BLaER1 (cell line): ENCODE results near the gene TMEM240.
A peak's percentile ranks its signal among the peaks of the same experiment; 100 is the strongest.

Experiments used
- H3K27ac ChIP-seq: shearing (Covaris generic); formaldehyde crosslinking; 2 replicates; pipeline ENCODE4 v1.8.1; 2022
- H3K27me3 ChIP-seq: shearing (Covaris generic); formaldehyde crosslinking; 2 replicates; pipeline ENCODE4 v1.8.1; 2022
- H3K36me3 ChIP-seq: shearing (Covaris generic); formaldehyde crosslinking; 2 replicates; pipeline ENCODE4 v1.8.1; 2022
- H3K4me1 ChIP-seq: shearing (Covaris generic); formaldehyde crosslinking; 2 replicates; pipeline ENCODE4 v1.8.1; 2022
- H3K4me2 ChIP-seq: shearing (Covaris generic); formaldehyde crosslinking; 2 replicates; pipeline ENCODE4 v1.8.1; 2022
- H3K4me3 ChIP-seq: shearing (Covaris generic); formaldehyde crosslinking; 2 replicates; pipeline ENCODE4 v1.8.1; 2022
- H3K9ac ChIP-seq: shearing (Covaris generic); formaldehyde crosslinking; 2 replicates; pipeline ENCODE4 v1.8.1; 2022
- H3K9me3 ChIP-seq: shearing (Covaris generic); formaldehyde crosslinking; 2 replicates; pipeline ENCODE4 v1.8.1; 2022
- H4K20me1 ChIP-seq: shearing (Covaris generic); formaldehyde crosslinking; 2 replicates; pipeline ENCODE4 v1.8.1; 2022
- Cebpa-rat ChIP-seq: shearing (Covaris generic); IDR thresholded peaks from 2 replicates; pipeline ENCODE4 v1.8.1; 2022

Gene TMEM240

GRCh38 chr1:1548591-1548990, 8.2 kb upstream of the TMEM240 start:
- Histone ChIP-seq H3K4me1 (peaks cover 36% of the 10 kb centered on the region), H3K36me3 (peaks cover 54% of the 10 kb centered on the region), H3K27me3 (no peaks in the 10 kb centered on the region), H4K20me1 (peaks cover 89% of the 10 kb centered on the region), H3K4me2 (no peak overlapping the region), H3K27ac (no peak overlapping the region), H3K9ac (0 out of 2 replicates have a peak overlapping the region, but pooled peaks have one; percentile 7), H3K4me3 (no peak overlapping the region), H3K9me3 (no peaks in the 10 kb centered on the region)
- TF ChIP-seq Cebpa-rat: no peak

- Histone ChIP-seq H3K36me3 (peaks cover 64% of the 10 kb centered on the region), H3K9me3 (no peaks in the 10 kb centered on the region), H4K20me1 (peaks cover 90% of the 10 kb centered on the region), H3K4me3 (no peak overlapping the region), H3K27ac (no peak overlapping the region), H3K4me1 (peaks cover 36% of the 10 kb centered on the region), H3K27me3 (no peaks in the 10 kb centered on the region), H3K9ac (no peak overlapping the region), H3K4me2 (no peak overlapping the region)
- no peak for TF ChIP-seq Cebpa-rat
Measured at GRCh38 chr1:1547476-1547875, 7.1 kb upstream of the TMEM240 start.

GRCh38 chr1:1547011-1547410, 6.6 kb upstream of the TMEM240 start:
- H3K4me1 ChIP-seq: peaks cover 33% of the 10 kb centered on the region
- no peak for TF ChIP-seq Cebpa-rat
- no peaks in the 10 kb centered on the region for H3K9me3 ChIP-seq
- H3K4me3 ChIP-seq: no peak overlapping the region
- peaks cover 90% of the 10 kb centered on the region for H4K20me1 ChIP-seq
- H3K9ac ChIP-seq: no peak overlapping the region
- no peak overlapping the region for H3K4me2 ChIP-seq
- no peaks in the 10 kb centered on the region for H3K27me3 ChIP-seq
- H3K27ac ChIP-seq: no peak overlapping the region
- H3K36me3 ChIP-seq: peaks cover 64% of the 10 kb centered on the region

- Histone ChIP-seq H3K27ac (no peak overlapping the region), H3K36me3 (peaks cover 69% of the 10 kb centered on the region), H3K4me1 (peaks cover 28% of the 10 kb centered on the region), H3K9ac (no peak overlapping the region), H4K20me1 (peaks cover 90% of the 10 kb centered on the region), H3K9me3 (no peaks in the 10 kb centered on the region), H3K4me3 (no peak overlapping the region), H3K4me2 (no peak overlapping the region), H3K27me3 (peaks cover under 1% of the 10 kb centered on the region)
- no peak for TF ChIP-seq Cebpa-rat
Measured at GRCh38 chr1:1545946-1546737, 5.7 kb upstream of the TMEM240 start.

GRCh38 chr1:1544544-1544943, 4.1 kb upstream of the TMEM240 start:
- no peak for TF ChIP-seq Cebpa-rat
- peaks cover 75% of the 10 kb centered on the region for H3K36me3 ChIP-seq

GRCh38 chr1:1543706-1544099, 3.3 kb upstream of the TMEM240 start:
- H3K4me3 ChIP-seq: no peak overlapping the region
- TF ChIP-seq Cebpa-rat: no peak

More at GRCh38 chr1:1544544-1544943, 4.1 kb upstream of the TMEM240 start:
- peaks cover 12% of the 10 kb centered on the region for H3K27me3 ChIP-seq
- no peak overlapping the region for H3K9ac ChIP-seq
- H3K4me3 ChIP-seq: no peak overlapping the region
- no peak overlapping the region for H3K27ac ChIP-seq
- H3K4me1 ChIP-seq: peaks cover 19% of the 10 kb centered on the region; the same call in 1 of the 2 replicates
- H3K4me2 ChIP-seq: no peak overlapping the region
- H3K9me3 ChIP-seq: no peaks in the 10 kb centered on the region
- H4K20me1 ChIP-seq: peaks cover 81% of the 10 kb centered on the region

GRCh38 chr1:1542766-1543705, 2.6 kb upstream of the TMEM240 start:
- Histone ChIP-seq H3K27me3 (peaks cover 27% of the 10 kb centered on the region), H3K4me1 (peaks cover 16% of the 10 kb centered on the region; the same call in 1 of the 2 replicates), H3K4me3 (no peak overlapping the region), H3K9ac (no peak overlapping the region), H3K36me3 (peaks cover 66% of the 10 kb centered on the region), H3K4me2 (no peak overlapping the region), H4K20me1 (peaks cover 83% of the 10 kb centered on the region), H3K9me3 (no peaks in the 10 kb centered on the region), H3K27ac (no peak overlapping the region)
- TF ChIP-seq Cebpa-rat: no peak

More at GRCh38 chr1:1543706-1544099, 3.3 kb upstream of the TMEM240 start:
- Histone ChIP-seq H3K27me3 (peaks cover 20% of the 10 kb centered on the region), H3K27ac (no peak overlapping the region), H3K9me3 (no peaks in the 10 kb centered on the region), H4K20me1 (peaks cover 81% of the 10 kb centered on the region), H3K9ac (no peak overlapping the region), H3K36me3 (peaks cover 72% of the 10 kb centered on the region), H3K4me1 (peaks cover 16% of the 10 kb centered on the region; the same call in 1 of the 2 replicates), H3K4me2 (no peak overlapping the region)

GRCh38 chr1:1541956-1542765, 1.7 kb upstream of the TMEM240 start:
- Histone ChIP-seq H3K27ac (no peak overlapping the region), H3K4me3 (no peak overlapping the region), H3K4me1 (peaks cover 16% of the 10 kb centered on the region; the same call in 1 of the 2 replicates), H3K9me3 (no peaks in the 10 kb centered on the region), H3K9ac (no peak overlapping the region), H3K4me2 (no peak overlapping the region), H3K36me3 (peaks cover 57% of the 10 kb centered on the region), H3K27me3 (peaks cover 30% of the 10 kb centered on the region), H4K20me1 (peaks cover 80% of the 10 kb centered on the region)
- no peak for TF ChIP-seq Cebpa-rat
